HFF-Myc (cell line): ENCODE data around the gene EIF4A2.
A peak's percentile ranks its signal among the peaks of the same experiment; 100 is the strongest.
"Not testable (repeated sequence)": the region's sequence is repeated elsewhere in the genome, so short reads cannot be mapped to it uniquely, and the experiment has no call there.

Source experiments
- DNase-seq: peaks from one replicate; pipeline ENCODE4 v3.0.0-alpha.2; 2011; ENCODE audit warnings: low read depth; ENCODE audit errors: extremely low read depth
- H3K4me3 ChIP-seq: replicated peaks from 2 replicates; pipeline ENCODE4 v1.5.1; 2011; ENCODE audit warnings: low read depth, mild to moderate bottlenecking, control low read depth, low read length
- TF ChIP-seq, protein P1 (sequence below): IDR thresholded peaks from 2 replicates; pipeline ENCODE4 v1.5.1; 2012; ENCODE audit warnings: mild to moderate bottlenecking, low read depth, low read length, control low read depth; ENCODE audit errors: missing control alignments

EIF4A2 gene

DNA sequence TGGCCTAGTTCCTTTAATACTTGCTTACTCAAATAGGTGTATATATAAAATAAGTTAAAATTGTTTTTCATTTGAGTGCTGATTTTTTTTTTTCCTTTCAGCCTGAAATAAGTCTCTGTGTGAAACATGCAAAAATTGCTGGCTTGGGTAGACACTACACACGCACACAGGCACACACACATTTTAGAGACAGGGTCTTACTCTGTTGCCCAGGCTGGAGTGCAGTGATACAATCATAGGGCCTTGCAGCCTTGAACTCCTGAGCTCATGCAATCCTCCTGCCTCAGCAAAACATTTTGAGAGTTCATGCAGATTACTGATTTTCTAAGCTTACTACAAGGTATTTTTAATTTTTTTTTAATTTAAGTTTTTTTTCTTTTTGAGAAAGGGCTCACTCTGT is 35.6 kb downstream of the EIF4A2 start:
- TF ChIP-seq, protein P1, sequence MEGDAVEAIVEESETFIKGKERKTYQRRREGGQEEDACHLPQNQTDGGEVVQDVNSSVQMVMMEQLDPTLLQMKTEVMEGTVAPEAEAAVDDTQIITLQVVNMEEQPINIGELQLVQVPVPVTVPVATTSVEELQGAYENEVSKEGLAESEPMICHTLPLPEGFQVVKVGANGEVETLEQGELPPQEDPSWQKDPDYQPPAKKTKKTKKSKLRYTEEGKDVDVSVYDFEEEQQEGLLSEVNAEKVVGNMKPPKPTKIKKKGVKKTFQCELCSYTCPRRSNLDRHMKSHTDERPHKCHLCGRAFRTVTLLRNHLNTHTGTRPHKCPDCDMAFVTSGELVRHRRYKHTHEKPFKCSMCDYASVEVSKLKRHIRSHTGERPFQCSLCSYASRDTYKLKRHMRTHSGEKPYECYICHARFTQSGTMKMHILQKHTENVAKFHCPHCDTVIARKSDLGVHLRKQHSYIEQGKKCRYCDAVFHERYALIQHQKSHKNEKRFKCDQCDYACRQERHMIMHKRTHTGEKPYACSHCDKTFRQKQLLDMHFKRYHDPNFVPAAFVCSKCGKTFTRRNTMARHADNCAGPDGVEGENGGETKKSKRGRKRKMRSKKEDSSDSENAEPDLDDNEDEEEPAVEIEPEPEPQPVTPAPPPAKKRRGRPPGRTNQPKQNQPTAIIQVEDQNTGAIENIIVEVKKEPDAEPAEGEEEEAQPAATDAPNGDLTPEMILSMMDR: no peak
- no peak overlapping the region for H3K4me3 ChIP-seq
- no peak for DNase-seq

DNA sequence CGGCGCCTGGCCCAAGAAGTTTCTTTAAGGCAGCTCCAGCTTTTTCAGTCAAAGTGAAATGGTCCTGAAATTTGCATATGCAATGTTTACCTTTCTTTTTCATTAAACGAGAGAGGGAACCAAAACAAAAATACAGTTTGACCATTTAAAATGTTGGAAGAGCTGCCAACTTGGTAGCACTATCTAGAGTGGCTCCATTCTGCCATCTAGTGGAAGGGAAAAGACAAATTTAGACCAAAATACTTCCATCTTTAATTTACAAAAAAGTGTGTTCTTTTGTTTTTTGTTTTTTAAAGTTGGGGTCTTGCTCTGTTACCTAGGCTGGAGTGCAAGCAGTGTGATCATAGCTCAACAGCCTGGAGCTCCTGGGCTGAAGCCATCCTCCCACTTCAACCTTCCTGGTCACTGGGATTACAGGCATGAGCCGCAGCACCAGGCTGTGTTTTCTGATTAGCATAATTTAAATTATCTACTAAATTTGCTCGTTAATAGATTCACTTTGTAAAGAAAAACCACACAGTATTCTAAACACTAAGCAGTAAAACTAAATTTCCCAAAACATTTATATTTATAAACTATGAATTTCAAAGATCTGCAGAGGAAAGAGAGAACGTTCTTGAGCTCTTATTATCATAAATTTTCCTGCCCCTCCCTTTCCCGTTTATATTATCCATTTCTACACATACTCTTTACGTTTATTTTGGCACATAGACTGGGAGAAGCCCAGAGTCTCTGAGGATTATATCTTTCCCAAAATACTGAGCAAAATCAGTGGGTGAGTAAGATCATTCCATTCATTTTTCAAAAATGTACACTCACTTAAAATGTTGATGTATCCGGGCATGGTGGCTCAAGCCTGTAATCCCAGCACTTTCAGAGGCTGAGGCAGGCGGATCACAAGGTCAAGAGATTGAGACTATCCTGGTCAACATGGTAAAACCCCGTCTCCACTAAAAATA is 38.3 kb downstream of the EIF4A2 start:
- TF ChIP-seq, protein P1: peak; percentile 63
- no peak for DNase-seq
- H3K4me3 ChIP-seq: no peak overlapping the region

DNA sequence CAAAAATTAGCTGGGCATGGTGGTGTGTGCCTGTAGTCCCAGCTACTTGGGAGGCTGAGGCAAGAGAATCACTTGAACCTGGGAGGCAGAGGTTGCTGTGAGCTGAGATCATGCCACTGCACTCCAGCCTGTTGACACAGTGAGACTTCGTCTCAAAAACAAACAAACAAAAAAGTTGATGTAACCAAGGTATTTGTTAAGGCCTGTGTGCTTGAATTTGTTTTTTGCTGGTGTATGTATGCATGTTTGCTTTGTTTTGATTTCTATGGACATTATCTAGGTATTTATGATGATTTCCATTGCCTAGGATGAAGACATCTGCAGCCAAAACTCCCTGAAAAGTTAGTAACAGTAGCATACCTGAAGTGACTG is 39.0 kb downstream of the EIF4A2 start:
- not testable (repeated sequence) for DNase-seq, H3K4me3 ChIP-seq

DNA sequence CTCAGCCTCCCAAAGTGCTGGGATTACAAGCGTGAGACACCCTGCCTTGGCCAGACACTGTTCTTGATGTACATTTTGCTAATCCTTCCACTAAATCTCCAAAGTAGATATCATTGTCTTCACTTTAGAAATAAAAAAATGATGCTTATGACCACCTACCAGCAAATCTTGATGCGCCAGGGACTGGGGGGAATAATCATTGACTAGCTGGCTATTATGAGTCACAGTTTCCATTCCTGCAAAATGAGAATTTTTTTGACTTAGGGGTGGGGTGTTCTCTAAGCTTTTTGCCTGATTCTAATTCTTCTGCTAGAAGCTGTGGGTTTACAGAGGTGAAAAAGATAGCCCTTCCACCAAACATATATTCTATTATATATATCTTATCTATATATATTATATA is 40.0 kb downstream of the EIF4A2 start:
- H3K4me3 ChIP-seq: no peak overlapping the region
- no peak for DNase-seq

DNA sequence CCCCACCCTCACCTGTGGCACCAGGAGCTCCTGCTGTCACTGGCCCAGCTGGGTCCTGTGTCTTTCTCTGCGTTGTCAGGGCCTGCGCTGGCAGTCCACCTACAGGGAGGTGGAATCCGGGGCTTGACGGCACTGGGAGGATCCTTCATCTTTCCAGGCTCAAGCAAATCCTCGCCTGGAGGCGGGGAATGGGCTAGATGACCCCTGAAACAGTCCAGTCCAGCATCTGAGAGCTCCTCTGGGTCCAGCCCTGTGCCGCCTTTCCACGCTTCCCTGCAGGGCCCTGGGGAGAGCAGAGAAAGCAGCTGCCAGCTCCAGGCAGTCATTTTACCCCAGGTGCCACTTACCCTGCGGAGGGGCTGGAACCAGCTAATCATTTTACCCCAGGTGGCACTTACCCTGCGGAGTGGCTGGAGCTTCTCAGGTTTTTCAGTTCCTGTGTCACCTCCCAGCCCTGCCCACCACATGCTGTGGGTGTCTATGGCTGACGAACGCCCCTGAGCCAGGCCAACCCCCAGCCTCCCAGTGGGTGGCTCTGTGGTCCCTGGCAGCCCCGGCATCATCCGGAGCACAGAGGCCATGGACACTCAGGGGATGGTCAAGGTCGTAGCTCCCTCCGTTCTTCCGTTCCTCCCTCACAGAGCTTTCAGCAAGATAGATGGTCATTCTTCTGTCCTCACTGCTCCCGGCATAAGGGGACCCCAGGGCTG is 41.2 kb downstream of the EIF4A2 start:
- H3K4me3 ChIP-seq: peak overlapping the region; percentile 83
- no peak for DNase-seq

More for the DNA sequence above, 40.0 kb downstream of the EIF4A2 start:
- TF ChIP-seq, protein P1: no peak

DNA sequence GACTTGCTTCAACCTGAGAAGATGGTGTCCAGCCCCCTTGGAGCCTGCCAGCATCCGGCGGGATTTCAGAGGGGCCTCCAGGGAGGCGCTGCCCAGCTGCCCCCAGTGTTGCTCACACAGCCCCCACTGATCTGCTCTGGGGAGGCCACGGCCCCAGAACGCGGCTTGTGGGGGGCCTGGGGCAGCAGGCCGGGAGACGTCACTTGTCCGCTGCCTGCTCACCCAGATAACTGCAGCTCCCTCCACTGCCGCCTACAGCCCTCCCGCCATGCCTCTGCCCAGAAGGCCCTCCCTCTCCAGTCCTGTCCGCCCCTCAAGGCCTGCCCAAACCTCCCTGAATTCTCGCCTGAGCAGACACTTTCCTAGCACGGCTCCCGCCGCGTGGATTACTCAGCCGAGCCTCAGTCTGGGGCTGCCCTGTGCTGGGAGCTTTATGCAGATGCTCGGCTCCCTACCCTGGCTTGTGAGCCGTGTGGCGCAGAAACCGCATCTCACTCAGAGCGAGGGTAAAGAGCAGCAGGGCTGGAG is 42.0 kb downstream of the EIF4A2 start:
- TF ChIP-seq, protein P1: no peak
- DNase-seq: no peak
- H3K4me3 ChIP-seq: peak overlapping the region; percentile 83

More for the DNA sequence above, 41.2 kb downstream of the EIF4A2 start:
- TF ChIP-seq, protein P1: no peak

DNA sequence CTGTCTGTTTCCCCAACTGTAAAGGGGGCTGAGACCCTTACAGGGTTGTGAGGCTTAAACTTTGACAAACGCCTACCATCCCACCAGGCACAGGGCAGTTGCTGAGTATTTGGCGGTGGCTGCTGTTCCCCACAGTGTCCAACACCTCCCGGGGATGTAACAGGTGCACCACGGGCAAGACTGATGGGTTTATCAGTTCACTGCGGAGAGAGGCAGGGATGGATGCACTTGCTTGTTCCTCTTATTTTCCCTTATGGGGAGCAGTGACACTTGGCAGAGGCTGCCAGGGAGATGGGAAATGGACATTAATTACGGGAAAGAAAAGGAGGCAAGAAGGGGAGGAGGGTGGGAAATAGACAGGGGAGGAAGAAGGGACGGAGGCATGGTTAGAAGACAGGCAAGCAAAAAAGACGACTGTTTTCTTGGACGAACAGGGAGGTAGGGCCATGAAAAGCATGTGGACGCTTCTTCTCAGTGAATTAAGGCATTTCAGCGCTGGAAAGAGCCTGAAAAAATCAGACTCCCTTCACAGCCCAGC is 42.6 kb downstream of the EIF4A2 start:
- DNase-seq: no peak
- H3K4me3 ChIP-seq: peak overlapping the region; percentile 83
- TF ChIP-seq, protein P1: no peak
